HepG2 (cell line): Measurements from ENCODE around the gene AP1G1. TPM values are rescaled to one million over a fixed set of nuclear protein-coding genes. Genes with fewer than 3 reads are reported as not detected.

ENCODE experiments used
- ATAC-seq: fragments of 200-7000 bp; cut with Tn5 transposase; 3 replicates; pipeline ENCODE4 v1.9.1; 2020; ENCODE audit warnings: mild to moderate bottlenecking, moderate library complexity
- BruUV-seq: library from RNA; stranded (reverse); fragments of 400-500 nt; replicated peaks from 2 replicates; lab custom pipeline; 2021; lab: Mats Ljungman, UMichigan
- CTCF ChIA-PET: fragments of 300-600 bp; formaldehyde crosslinking; extraction: SDS; loops from one replicate; lab custom pipeline; 2021; ENCODE audit warnings: low total read pairs, inconsistent platforms, low intra/inter-chr PET ratio; lab: Yijun Ruan, JAX
- POLR2A ChIA-PET: fragments of 350-600 bp; sonication (Branson Sonifier 250); formaldehyde crosslinking; loops from one replicate; lab custom pipeline; 2020; ENCODE audit warnings: antibody characterized with exemption, inconsistent platforms; lab: Yijun Ruan, JAX
- DNase-seq: peaks from one replicate; pipeline ENCODE4 v3.0.0-alpha.2; 2015; ENCODE audit warnings: low spot score
- FAIRE-seq: peaks from 3 replicates; lab custom pipeline; 2011; peaks lifted over from hg19 to GRCh38; lab: Jason Lieb, UNC
- H2AFZ ChIP-seq: one replicate; pipeline ENCODE4 v1.6.1; 2011; ENCODE audit warnings: low read length, inconsistent platforms
- H3K27ac ChIP-seq: fragments of 300-600 bp; 3 replicates; pipeline ENCODE4 v1.8.0; 2011; ENCODE audit warnings: mixed run types, mild to moderate bottlenecking, mixed read lengths, low read length, inconsistent platforms; ENCODE audit not compliant: insufficient read depth; ENCODE audit errors: extremely low read length
- H3K27me3 ChIP-seq, 2 experiments: fragments of 200-600 bp in 1 of 2; 2 replicates in 1 of 2; 3 replicates in 1 of 2; pipeline versions ENCODE4 v1.6.0 to v1.8.0; 2011; ENCODE audit warnings: low read length in 2 of 2, mild to moderate bottlenecking in 2 of 2, moderate library complexity in 2 of 2, inconsistent platforms in 1 of 2; ENCODE audit not compliant: insufficient read depth in 2 of 2, control insufficient read depth in 1 of 2
- H3K36me3 ChIP-seq, 2 experiments: fragments of 200-600 bp in 1 of 2; replicated peaks in 1 of 2; 2 replicates in 1 of 2; 3 replicates in 1 of 2; pipeline versions ENCODE4 v1.5.1 to v1.8.0; 2011; ENCODE audit warnings: low read length in 2 of 2, inconsistent platforms in 1 of 2; ENCODE audit not compliant: insufficient read depth in 2 of 2, control insufficient read depth in 1 of 2
- H3K4me1 ChIP-seq: 2 replicates; pipeline ENCODE4 v1.5.1; 2012; ENCODE audit warnings: low read length, inconsistent platforms; ENCODE audit not compliant: insufficient read depth
- H3K4me2 ChIP-seq: 2 replicates; pipeline ENCODE4 v1.6.0; 2011; ENCODE audit warnings: low read depth, low read length, inconsistent platforms
- H3K4me3 ChIP-seq, 3 experiments: fragments of 200-600 bp in 1 of 3; sonication (generic), shearing (Covaris generic) in 1 of 3; replicated peaks in 1 of 3; 2 replicates each; pipeline ENCODE4 v1.5.1; 2011 to 2016; ENCODE audit warnings: low read length in 3 of 3, inconsistent platforms in 2 of 3, low read depth in 2 of 3, mild to moderate bottlenecking in 2 of 3, control low read depth in 1 of 3, mixed read lengths in 1 of 3; ENCODE audit not compliant: insufficient read depth in 1 of 3
- H3K79me2 ChIP-seq: one replicate; pipeline ENCODE4 v1.6.1; 2011; ENCODE audit warnings: low read length, inconsistent platforms; ENCODE audit not compliant: insufficient read depth
- H3K9ac ChIP-seq: 2 replicates; pipeline ENCODE4 v1.6.0; 2011; ENCODE audit warnings: mild to moderate bottlenecking, low read depth, low read length, inconsistent platforms; ENCODE audit not compliant: insufficient read depth
- H3K9me3 ChIP-seq: 2 replicates; pipeline ENCODE4 v1.5.1; 2012; ENCODE audit warnings: mild to moderate bottlenecking, low read length
- H4K20me1 ChIP-seq: 2 replicates; pipeline ENCODE4 v1.6.0; 2011; ENCODE audit warnings: inconsistent platforms, mild to moderate bottlenecking, low read length, moderate library complexity; ENCODE audit not compliant: insufficient read depth
- ATF7 ChIP-seq, 2 experiments: fragments of 450-650 bp in 1 of 2; sonication (generic) in 1 of 2; formaldehyde crosslinking in 1 of 2; IDR thresholded peaks; 2 replicates each; pipeline versions ENCODE4 v1.4.0 to v1.6.1; 2016 to 2020; ENCODE audit warnings: antibody characterized with exemption in 1 of 2, mild to moderate bottlenecking in 1 of 2, missing genetic modification reagents in 1 of 2
- EED ChIP-seq: sonication (generic); formaldehyde crosslinking; IDR thresholded peaks from 2 replicates; pipeline ENCODE4 v1.5.0; 2020; ENCODE audit warnings: mild to moderate bottlenecking, missing genetic modification reagents
- JUND ChIP-seq: sonication (generic); formaldehyde crosslinking; IDR thresholded peaks from 2 replicates; pipeline ENCODE4 v1.8.0; 2022; ENCODE audit warnings: mild to moderate bottlenecking, missing genetic modification reagents
- KDM1A ChIP-seq: IDR thresholded peaks from 2 replicates; pipeline ENCODE4 v1.6.1; 2016; ENCODE audit warnings: missing compliant biosample characterization
- MAFG ChIP-seq: sonication (generic); formaldehyde crosslinking; IDR thresholded peaks from 2 replicates; pipeline ENCODE4 v1.5.1; 2020; ENCODE audit warnings: mild to moderate bottlenecking, missing genetic modification reagents
- MTF1 ChIP-seq: sonication (generic); formaldehyde crosslinking; IDR thresholded peaks from 2 replicates; pipeline ENCODE4 v1.5.0; 2020; ENCODE audit warnings: missing genetic modification reagents
- NFYC ChIP-seq: IDR thresholded peaks from 2 replicates; pipeline ENCODE4 v1.6.1; 2016; ENCODE audit warnings: missing genetic modification reagents, missing compliant biosample characterization
- REXO4 ChIP-seq: sonication (generic); formaldehyde crosslinking; IDR thresholded peaks from 2 replicates; pipeline ENCODE4 v1.8.0; 2022; ENCODE audit warnings: missing genetic modification reagents, mild to moderate bottlenecking, borderline replicate concordance
- SMC3 ChIP-seq: IDR thresholded peaks from 2 replicates; pipeline ENCODE4 v1.6.1; 2011; ENCODE audit warnings: low read length, improper control_type of control experiment
- ZNF547 ChIP-seq: sonication (generic); formaldehyde crosslinking; IDR thresholded peaks from 2 replicates; pipeline ENCODE4 v1.5.1; 2020; ENCODE audit warnings: mild to moderate bottlenecking, missing genetic modification reagents
- ZSCAN20 ChIP-seq: sonication (generic); formaldehyde crosslinking; IDR thresholded peaks from 2 replicates; pipeline ENCODE4 v1.4.0; 2020; ENCODE audit warnings: missing genetic modification reagents, mild to moderate bottlenecking, borderline replicate concordance
- WGBS: methylation state at CpG from one replicate; pipeline ENCODE4 v1.1.6; 2017; ENCODE audit warnings: low lambda C conversion rate; 5-methylcytosine and 5-hydroxymethylcytosine counted together
- in situ Hi-C: cut with HindIII; loops from 2 replicates; pipeline ENCODE4 v1.10.0; 2017; ENCODE audit warnings: low pct_unique_long_range_greater_than_20kb; ENCODE audit not compliant: extremely low pct_ligation_motif_present
- intact Hi-C: fragments of 100-400 bp; cut with micrococcal nuclease; formaldehyde crosslinking; loops from one replicate; pipeline ENCODE4 v1.10.0; 2022; ENCODE audit not compliant: unreplicated experiment
- polyA plus RNA-seq, 8 experiments: library from polyadenylated mRNA; depleted of rRNA in 3 of 8; stranded (reverse) in 7 of 8; unstranded in 1 of 8; fragments of >200 nt; fragmentation: Illumina TruSeq in 4 of 8; extraction: Trizol in 4 of 8; gene quantifications; 2 replicates each; pipeline versions ENCODE4 v1.2.1 to v1.2.3, GENCODE V29; 2011 to 2016; ENCODE audit warnings: low read depth in 4 of 8, missing spikeins in 1 of 8, mixed read lengths in 1 of 8; ENCODE audit not compliant: insufficient read depth in 1 of 8
- total RNA-seq, 5 experiments: library from RNA; depleted of rRNA; stranded (reverse); fragments of >200 nt; fragmentation: Illumina TruSeq; extraction: Trizol; gene quantifications; 2 replicates each; pipeline ENCODE4 v1.2.3, GENCODE V29; 2016; ENCODE audit warnings: low read depth in 1 of 5
- TF ChIP-seq, protein P1 (sequence below): sonication (generic); formaldehyde crosslinking; IDR thresholded peaks from 2 replicates; pipeline ENCODE4 v1.4.0; 2020; ENCODE audit warnings: mild to moderate bottlenecking, missing genetic modification reagents
- TF ChIP-seq, protein P2 (sequence below): sonication (generic); formaldehyde crosslinking; IDR thresholded peaks from 2 replicates; pipeline ENCODE4 v1.5.0; 2020; ENCODE audit warnings: mild to moderate bottlenecking, missing genetic modification reagents, moderate library complexity
- TF ChIP-seq, protein P3 (sequence below): IDR thresholded peaks from 2 replicates; pipeline ENCODE4 v1.4.0; 2020; ENCODE audit warnings: mild to moderate bottlenecking, missing genetic modification reagents
- TF ChIP-seq, protein P4 (sequence below): sonication (generic); formaldehyde crosslinking; IDR thresholded peaks from 2 replicates; pipeline ENCODE4 v1.5.0; 2020; ENCODE audit warnings: mild to moderate bottlenecking, missing genetic modification reagents

AP1G1 gene
- total and polyA plus RNA-seq, 2 of the 13 experiments (the other 11 are each of a cell fraction or from before 2014, with no cell fraction given): 62.2 to 66.2 TPM

DNA sequence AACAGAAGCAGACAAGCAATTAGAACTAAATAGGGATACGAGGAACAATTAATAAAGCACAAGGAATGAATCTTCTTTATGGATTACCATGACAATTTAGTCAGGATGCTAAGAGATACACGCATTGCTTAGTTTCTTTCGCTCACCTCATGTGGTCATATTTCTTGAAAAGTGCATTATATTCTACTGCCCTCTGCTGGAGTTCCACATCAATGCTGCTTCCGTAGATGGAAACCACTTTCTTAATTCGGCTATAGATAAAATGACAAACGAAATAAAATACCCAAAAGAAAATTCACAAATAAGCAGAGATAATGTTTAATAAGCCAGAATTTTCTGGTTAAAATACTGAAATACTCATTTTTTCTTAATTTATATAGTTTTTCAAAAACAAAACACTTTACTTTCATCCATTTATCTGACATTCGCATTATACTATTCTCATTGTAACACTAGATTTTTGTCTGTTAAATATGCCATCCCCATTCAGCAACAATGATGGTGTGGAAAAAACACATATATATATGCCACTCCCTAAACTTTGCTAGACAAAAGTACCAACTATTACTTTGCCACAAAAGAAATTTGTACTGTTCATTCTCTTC, 62.1 kb downstream of the AP1G1 start:
- H3K9me3 ChIP-seq: no peaks in the 10 kb centered on the region
- ATAC-seq (no peak), FAIRE-seq (no peak), DNase-seq (peak; percentile 51)
- H3K36me3 ChIP-seq: peaks cover 24 to 77% of the 10 kb centered on the region in 2 experiments
- no peak overlapping the region for H3K4me2 ChIP-seq
- no peaks in the 10 kb centered on the region for H4K20me1 ChIP-seq
- ChIA-PET CTCF (interaction anchor here (1.3 kb wide), 1 partner anchor 76 kb away, joined by 3 read pairs; no protein-coding TSS in a partner anchor), POLR2A (no interaction called here)
- no peak overlapping the region for H3K27ac ChIP-seq
- intact Hi-C loops (loop anchor here (1.0 to 2.0 kb wide), 2 partner anchors 97 to 124 kb away; no protein-coding TSS in a partner anchor), in situ Hi-C loops (no loop called here)
- WGBS: 89% methylated on average over 7 of the region's 7 CpGs
- no peak overlapping the region for H2AFZ ChIP-seq
- H3K79me2 ChIP-seq: no peaks in the 10 kb centered on the region
- H3K9ac ChIP-seq: no peak overlapping the region
- no peak overlapping the region for H3K4me3 ChIP-seq
- BruUV-seq: TSS peak; percentile 9
- H3K27me3 ChIP-seq: no peaks in the 10 kb centered on the region
- H3K4me1 ChIP-seq: no peaks in the 10 kb centered on the region
- TF ChIP-seq, protein P1, sequence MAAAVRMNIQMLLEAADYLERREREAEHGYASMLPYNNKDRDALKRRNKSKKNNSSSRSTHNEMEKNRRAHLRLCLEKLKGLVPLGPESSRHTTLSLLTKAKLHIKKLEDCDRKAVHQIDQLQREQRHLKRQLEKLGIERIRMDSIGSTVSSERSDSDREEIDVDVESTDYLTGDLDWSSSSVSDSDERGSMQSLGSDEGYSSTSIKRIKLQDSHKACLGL (CRISPR knock-in tag): no peak
- TF ChIP-seq KDM1A (CRISPR knock-in tag) (no peak), SMC3 (peak; percentile 56), ATF7 (IDR thresholded peaks at IDR 0.05) (no peak), ATF7 (CRISPR knock-in tag; IDR thresholded peaks at IDR 0.05) (no peak), NFYC (CRISPR knock-in tag) (0 out of 2 replicates have a peak, but pooled peaks have one; percentile 9), MTF1 (no peak), MAFG (CRISPR knock-in tag) (no peak), REXO4 (CRISPR knock-in tag) (no peak), EED (no peak), JUND (CRISPR knock-in tag) (no peak), ZNF547 (CRISPR knock-in tag) (no peak), ZSCAN20 (no peak)
- TF ChIP-seq, protein P2, sequence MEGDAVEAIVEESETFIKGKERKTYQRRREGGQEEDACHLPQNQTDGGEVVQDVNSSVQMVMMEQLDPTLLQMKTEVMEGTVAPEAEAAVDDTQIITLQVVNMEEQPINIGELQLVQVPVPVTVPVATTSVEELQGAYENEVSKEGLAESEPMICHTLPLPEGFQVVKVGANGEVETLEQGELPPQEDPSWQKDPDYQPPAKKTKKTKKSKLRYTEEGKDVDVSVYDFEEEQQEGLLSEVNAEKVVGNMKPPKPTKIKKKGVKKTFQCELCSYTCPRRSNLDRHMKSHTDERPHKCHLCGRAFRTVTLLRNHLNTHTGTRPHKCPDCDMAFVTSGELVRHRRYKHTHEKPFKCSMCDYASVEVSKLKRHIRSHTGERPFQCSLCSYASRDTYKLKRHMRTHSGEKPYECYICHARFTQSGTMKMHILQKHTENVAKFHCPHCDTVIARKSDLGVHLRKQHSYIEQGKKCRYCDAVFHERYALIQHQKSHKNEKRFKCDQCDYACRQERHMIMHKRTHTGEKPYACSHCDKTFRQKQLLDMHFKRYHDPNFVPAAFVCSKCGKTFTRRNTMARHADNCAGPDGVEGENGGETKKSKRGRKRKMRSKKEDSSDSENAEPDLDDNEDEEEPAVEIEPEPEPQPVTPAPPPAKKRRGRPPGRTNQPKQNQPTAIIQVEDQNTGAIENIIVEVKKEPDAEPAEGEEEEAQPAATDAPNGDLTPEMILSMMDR (CRISPR knock-in tag): peak; percentile 73
- TF ChIP-seq, protein P3, sequence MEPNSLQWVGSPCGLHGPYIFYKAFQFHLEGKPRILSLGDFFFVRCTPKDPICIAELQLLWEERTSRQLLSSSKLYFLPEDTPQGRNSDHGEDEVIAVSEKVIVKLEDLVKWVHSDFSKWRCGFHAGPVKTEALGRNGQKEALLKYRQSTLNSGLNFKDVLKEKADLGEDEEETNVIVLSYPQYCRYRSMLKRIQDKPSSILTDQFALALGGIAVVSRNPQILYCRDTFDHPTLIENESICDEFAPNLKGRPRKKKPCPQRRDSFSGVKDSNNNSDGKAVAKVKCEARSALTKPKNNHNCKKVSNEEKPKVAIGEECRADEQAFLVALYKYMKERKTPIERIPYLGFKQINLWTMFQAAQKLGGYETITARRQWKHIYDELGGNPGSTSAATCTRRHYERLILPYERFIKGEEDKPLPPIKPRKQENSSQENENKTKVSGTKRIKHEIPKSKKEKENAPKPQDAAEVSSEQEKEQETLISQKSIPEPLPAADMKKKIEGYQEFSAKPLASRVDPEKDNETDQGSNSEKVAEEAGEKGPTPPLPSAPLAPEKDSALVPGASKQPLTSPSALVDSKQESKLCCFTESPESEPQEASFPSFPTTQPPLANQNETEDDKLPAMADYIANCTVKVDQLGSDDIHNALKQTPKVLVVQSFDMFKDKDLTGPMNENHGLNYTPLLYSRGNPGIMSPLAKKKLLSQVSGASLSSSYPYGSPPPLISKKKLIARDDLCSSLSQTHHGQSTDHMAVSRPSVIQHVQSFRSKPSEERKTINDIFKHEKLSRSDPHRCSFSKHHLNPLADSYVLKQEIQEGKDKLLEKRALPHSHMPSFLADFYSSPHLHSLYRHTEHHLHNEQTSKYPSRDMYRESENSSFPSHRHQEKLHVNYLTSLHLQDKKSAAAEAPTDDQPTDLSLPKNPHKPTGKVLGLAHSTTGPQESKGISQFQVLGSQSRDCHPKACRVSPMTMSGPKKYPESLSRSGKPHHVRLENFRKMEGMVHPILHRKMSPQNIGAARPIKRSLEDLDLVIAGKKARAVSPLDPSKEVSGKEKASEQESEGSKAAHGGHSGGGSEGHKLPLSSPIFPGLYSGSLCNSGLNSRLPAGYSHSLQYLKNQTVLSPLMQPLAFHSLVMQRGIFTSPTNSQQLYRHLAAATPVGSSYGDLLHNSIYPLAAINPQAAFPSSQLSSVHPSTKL: peak; percentile 27; the same call in 1 of the 2 replicates
- TF ChIP-seq, protein P4, sequence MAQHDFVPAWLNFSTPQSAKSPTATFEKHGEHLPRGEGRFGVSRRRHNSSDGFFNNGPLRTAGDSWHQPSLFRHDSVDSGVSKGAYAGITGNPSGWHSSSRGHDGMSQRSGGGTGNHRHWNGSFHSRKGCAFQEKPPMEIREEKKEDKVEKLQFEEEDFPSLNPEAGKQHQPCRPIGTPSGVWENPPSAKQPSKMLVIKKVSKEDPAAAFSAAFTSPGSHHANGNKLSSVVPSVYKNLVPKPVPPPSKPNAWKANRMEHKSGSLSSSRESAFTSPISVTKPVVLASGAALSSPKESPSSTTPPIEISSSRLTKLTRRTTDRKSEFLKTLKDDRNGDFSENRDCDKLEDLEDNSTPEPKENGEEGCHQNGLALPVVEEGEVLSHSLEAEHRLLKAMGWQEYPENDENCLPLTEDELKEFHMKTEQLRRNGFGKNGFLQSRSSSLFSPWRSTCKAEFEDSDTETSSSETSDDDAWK (CRISPR knock-in tag): no peak
